HEK293 (cell line): ENCODE data around the gene SCAMP3.

ENCODE experiments used
- CTCF ChIA-PET: fragments of 350-600 bp; formaldehyde crosslinking; extraction: SDS; loops from one replicate; lab custom pipeline; 2021; ENCODE audit warnings: antibody characterized with exemption; lab: Yijun Ruan, JAX
- POLR2A ChIA-PET: fragments of 300-600 bp; formaldehyde crosslinking; extraction: SDS; loops from one replicate; lab custom pipeline; 2020; ENCODE audit warnings: antibody characterized with exemption, inconsistent platforms; lab: Yijun Ruan, JAX
- H3K27ac ChIP-seq: fragments of 200-500 bp; sonication (Bioruptor generic); 2 replicates; pipeline ENCODE4 v1.5.1; 2014; ENCODE audit warnings: low read depth, low read length, control low read depth, inconsistent platforms; ENCODE audit errors: extremely low read depth
- H3K36me3 ChIP-seq, 2 experiments: fragments of 200-500 bp in 1 of 2; sonication (Bioruptor generic) in 1 of 2; 1 replicate in 1 of 2; 2 replicates in 1 of 2; pipeline ENCODE4 v1.5.1; 2014 to 2017; ENCODE audit warnings: inconsistent platforms in 2 of 2, low read length in 2 of 2; ENCODE audit not compliant: control insufficient read depth in 2 of 2, insufficient read depth in 1 of 2
- H3K4me1 ChIP-seq: fragments of 200-500 bp; sonication (Bioruptor generic); 2 replicates; pipeline ENCODE4 v1.5.1; 2014; ENCODE audit warnings: mild to moderate bottlenecking, low read length, inconsistent platforms; ENCODE audit not compliant: control insufficient read depth, insufficient read depth
- H3K4me3 ChIP-seq: 2 replicates; pipeline ENCODE4 v1.5.1; 2011; ENCODE audit warnings: low read depth, mild to moderate bottlenecking, control low read depth, low read length, moderate library complexity
- H3K9me3 ChIP-seq: fragments of 200-500 bp; sonication (Bioruptor generic); 2 replicates; pipeline ENCODE4 v1.5.1; 2014; ENCODE audit warnings: low read depth, low read length, inconsistent platforms; ENCODE audit not compliant: control insufficient read depth, insufficient read depth
- ELK4 ChIP-seq: IDR thresholded peaks from 2 replicates; pipeline ENCODE4 v1.6.1; 2011; ENCODE audit warnings: mild to moderate bottlenecking, low read depth, low read length, borderline replicate concordance
- GLIS1 ChIP-seq: fragments of 450-650 bp; formaldehyde crosslinking; IDR thresholded peaks from 2 replicates; pipeline ENCODE4 v1.5.1; 2016; ENCODE audit warnings: missing biosample characterization, missing genetic modification characterization
- IKZF3 ChIP-seq: fragments of 450-650 bp; IDR thresholded peaks from 2 replicates; pipeline ENCODE4 v1.5.0; 2018; ENCODE audit warnings: missing biosample characterization, mild to moderate bottlenecking, missing genetic modification characterization, moderate library complexity
- INSM2 ChIP-seq: fragments of 450-650 bp; formaldehyde crosslinking; IDR thresholded peaks from 2 replicates; pipeline ENCODE4 v1.5.1; 2016; ENCODE audit warnings: missing biosample characterization, missing genetic modification characterization
- MEIS1 ChIP-seq: sonication (generic); formaldehyde crosslinking; IDR thresholded peaks from 2 replicates; pipeline ENCODE4 v1.8.1; 2022; ENCODE audit warnings: missing genetic modification reagents, mild to moderate bottlenecking, borderline replicate concordance
- SP7 ChIP-seq: fragments of 450-650 bp; formaldehyde crosslinking; IDR thresholded peaks from 2 replicates; pipeline ENCODE4 v1.5.1; 2016; ENCODE audit warnings: missing biosample characterization, missing genetic modification characterization
- ZBTB1 ChIP-seq: fragments of 450-650 bp; formaldehyde crosslinking; IDR thresholded peaks from 2 replicates; pipeline ENCODE4 v1.5.1; 2016; ENCODE audit warnings: missing biosample characterization, missing genetic modification characterization
- ZBTB11 ChIP-seq: fragments of 450-650 bp; formaldehyde crosslinking; conservative IDR thresholded peaks from 2 replicates; pipeline ENCODE4 v1.5.1; 2016; ENCODE audit warnings: low read depth, missing biosample characterization, missing genetic modification characterization
- ZBTB20 ChIP-seq: fragments of 450-650 bp; formaldehyde crosslinking; IDR thresholded peaks from 2 replicates; pipeline ENCODE4 v1.5.1; 2016; ENCODE audit warnings: missing biosample characterization, missing genetic modification characterization
- ZBTB26 ChIP-seq: fragments of 450-650 bp; formaldehyde crosslinking; optimal IDR thresholded peaks from 2 replicates; pipeline ENCODE3; 2016; ENCODE audit warnings: missing biosample characterization, mild to moderate bottlenecking, missing genetic modification characterization
- ZBTB44 ChIP-seq: fragments of 450-650 bp; IDR thresholded peaks from 2 replicates; pipeline ENCODE4 v1.5.1; 2018; ENCODE audit warnings: missing biosample characterization, mild to moderate bottlenecking, missing genetic modification characterization
- ZBTB48 ChIP-seq: fragments of 450-650 bp; formaldehyde crosslinking; IDR thresholded peaks from 2 replicates; pipeline ENCODE4 v1.5.1; 2016; ENCODE audit warnings: missing biosample characterization, missing genetic modification characterization
- ZFHX2 ChIP-seq: fragments of 450-650 bp; formaldehyde crosslinking; conservative IDR thresholded peaks from 2 replicates; pipeline ENCODE4 v1.5.1; 2016; ENCODE audit warnings: missing biosample characterization, missing genetic modification characterization
- ZIC2 ChIP-seq: fragments of 450-650 bp; formaldehyde crosslinking; IDR thresholded peaks from 2 replicates; pipeline ENCODE4 v1.5.1; 2016; ENCODE audit warnings: missing biosample characterization, missing genetic modification characterization
- ZNF341 ChIP-seq: fragments of 450-650 bp; formaldehyde crosslinking; IDR thresholded peaks from 2 replicates; pipeline ENCODE4; 2016; ENCODE audit warnings: low read depth, missing biosample characterization, missing genetic modification characterization
- ZNF624 ChIP-seq: fragments of 450-650 bp; formaldehyde crosslinking; IDR thresholded peaks from 2 replicates; pipeline ENCODE4 v1.5.1; 2017; ENCODE audit warnings: missing biosample characterization, missing genetic modification characterization
- ZNF629 ChIP-seq: fragments of 450-650 bp; formaldehyde crosslinking; IDR thresholded peaks from 2 replicates; pipeline ENCODE4 v1.5.1; 2017; ENCODE audit warnings: missing biosample characterization, missing genetic modification characterization
- ZNF747 ChIP-seq: fragments of 450-650 bp; formaldehyde crosslinking; IDR thresholded peaks from 2 replicates; pipeline ENCODE4 v1.5.1; 2016; ENCODE audit warnings: missing biosample characterization, missing genetic modification characterization
- ZSCAN23 ChIP-seq: fragments of 450-650 bp; formaldehyde crosslinking; IDR thresholded peaks from 2 replicates; pipeline ENCODE4 v1.5.1; 2016; ENCODE audit warnings: missing biosample characterization, missing genetic modification characterization
- ZSCAN30 ChIP-seq: fragments of 450-650 bp; IDR thresholded peaks from 2 replicates; pipeline ENCODE4 v1.5.1; 2018; ENCODE audit warnings: missing biosample characterization, mild to moderate bottlenecking, missing genetic modification characterization, moderate library complexity

SCAMP3 gene

GRCh38 chr1:155277070-155277901 lies 15.1 kb upstream of the SCAMP3 start, which contains the start of gene HCN3 (continued):
- TF ChIP-seq ZBTB11 (peak; percentile 58; the same call in 1 of the 2 replicates), GLIS1 (tag by site-specific recombination) (peak; percentile 58), ZSCAN30 (tag by site-specific recombination) (peak; percentile 65), ZBTB48 (tag by site-specific recombination) (peak; percentile 62; the same call in 1 of the 2 replicates), SP7 (no peak; the same call in 1 of the 2 replicates), MEIS1 (CRISPR knock-in tag) (no peak), ELK4 (no peak), IKZF3 (tag by site-specific recombination) (peak; percentile 86)

GRCh38 chr1:155273343-155274245 lies 11.4 kb upstream of the SCAMP3 start, which contains the start of gene CLK2:
TSS of gene CLK2 (minus strand) at chr1:155273504. CDS start at chr1:155270977, 2,527 bp downstream.
- H3K36me3 ChIP-seq = peaks cover 16 to 36% of the 10 kb centered on the region in 2 experiments
- ChIA-PET POLR2A (interaction anchor here (0.6 to 4.6 kb wide), 24 partner anchors 8 to 666 kb away, joined by 3 to 54 read pairs (median 6); partner anchors contain the start of genes ASH1L, ENTREP3, FDPS and SCAMP3), CTCF (interaction anchor here (0.6 to 5.2 kb wide), 4 partner anchors 14 to 66 kb away, joined by 3 to 45 read pairs (median 4); partner anchors contain the start of gene THBS3)
- H3K4me1 ChIP-seq = no peaks in the 10 kb centered on the region
- peak within 1 kb of the TSS; percentile 71 for H3K27ac ChIP-seq
- peak within 1 kb of the TSS; percentile 88 for H3K4me3 ChIP-seq
- H3K9me3 ChIP-seq = no peaks in the 10 kb centered on the region
- TF ChIP-seq ZNF624 (tag by site-specific recombination) (no peak), ZFHX2 (tag by site-specific recombination) (peak; percentile 51; the same call in 1 of the 2 replicates), ZBTB11 (0 out of 2 replicates have a peak, but pooled peaks have one; percentile 5), ZNF341 (tag by site-specific recombination) (no peak), ZSCAN23 (tag by site-specific recombination) (no peak), ZBTB44 (tag by site-specific recombination) (no peak), INSM2 (tag by site-specific recombination) (no peak), ZBTB1 (tag by site-specific recombination) (no peak), ZBTB26 (peak; percentile 95), ZNF629 (tag by site-specific recombination) (peak; percentile 59; the same call in 1 of the 2 replicates), ZIC2 (peak; percentile 34; the same call in 1 of the 2 replicates), ZBTB20 (peak; percentile 57), ZNF747 (tag by site-specific recombination) (no peak)
